NCI-H1930 (cell line): ENCODE results near the gene CYP17A1.

Experiments used
- DNase-seq, 2 experiments: peaks; one replicate each; lab custom pipeline; 2025; lab: John Stamatoyannopoulos, UW

Gene CYP17A1

GRCh38 chr10:102804382-102805055, 32.7 kb downstream of the CYP17A1 start:
- no peak for DNase-seq

- DNase-seq, result no peak
These were observed 34.2 kb downstream of the CYP17A1 start for GRCh38 chr10:102802920-102803534.

GRCh38 chr10:102801978-102802377, 35.2 kb downstream of the CYP17A1 start:
- DNase-seq, result no peak

GRCh38 chr10:102801496-102801895, 35.7 kb downstream of the CYP17A1 start:
- DNase-seq, result no peak

GRCh38 chr10:102800611-102801335, 36.4 kb downstream of the CYP17A1 start:
- DNase-seq, result no peak

- DNase-seq, result no peak
These were observed 37.3 kb downstream of the CYP17A1 start for GRCh38 chr10:102799691-102800471.

- no peak for DNase-seq
These were observed 40.6 kb downstream of the CYP17A1 start for GRCh38 chr10:102796407-102797176.

GRCh38 chr10:102795453-102796406, 41.5 kb downstream of the CYP17A1 start:
- DNase-seq, result no peak

GRCh38 chr10:102791754-102792395, 45.3 kb downstream of the CYP17A1 start:
- DNase-seq, result no peak

- DNase-seq, result no peak
These were observed 51.4 kb downstream of the CYP17A1 start for GRCh38 chr10:102785818-102786217.

- DNase-seq, result no peak
These were observed 53.6 kb downstream of the CYP17A1 start for GRCh38 chr10:102783568-102783967.

GRCh38 chr10:102782673-102783551, 54.3 kb downstream of the CYP17A1 start:
- no peak for DNase-seq

- DNase-seq, result no peak
These were observed 55.2 kb downstream of the CYP17A1 start for GRCh38 chr10:102781921-102782557.

GRCh38 chr10:102781090-102781920, 55.9 kb downstream of the CYP17A1 start:
- no peak for DNase-seq
